ENCODE results near the gene FUZ. TPM values are rescaled to one million over a fixed set of nuclear protein-coding genes. Genes with fewer than 3 reads are reported as not detected.

Gene FUZ
- total RNA-seq, 3 donors from 2014 or later = 6.6 to 21.0 (median 11.9) TPM

DNA sequence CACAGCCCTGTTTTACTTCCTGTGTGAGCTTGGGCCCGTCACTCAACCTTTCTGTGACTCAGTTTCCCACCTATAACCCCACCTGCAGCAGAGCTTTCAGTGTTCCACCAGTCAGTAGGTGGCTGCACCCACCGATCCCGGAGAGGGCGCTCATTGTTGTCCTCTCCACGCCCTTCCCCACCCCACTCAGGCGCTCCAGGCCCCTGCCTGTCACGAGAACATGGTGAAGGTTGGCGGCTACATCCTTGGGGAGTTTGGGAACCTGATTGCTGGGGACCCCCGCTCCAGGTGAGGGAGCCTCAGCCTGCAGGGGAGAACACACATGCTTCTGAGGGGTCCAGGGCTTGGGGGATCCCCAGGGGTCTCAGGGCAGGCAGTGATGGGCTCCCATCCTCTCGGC lies 12.3 kb downstream of the FUZ start:
- intact Hi-C loops (cut with DNase I, micrococcal nuclease) = no loop called here
- DNase-seq = no peak
- Histone ChIP-seq H3K4me1 (ENCODE audit: low read depth) (no peaks in the 10 kb centered on the region), H3K9me3 (no peaks in the 10 kb centered on the region), H3K4me3 (no peak overlapping the region), H3K36me3 (ENCODE audit: low read depth) (peaks cover 6% of the 10 kb centered on the region)
- TF ChIP-seq, protein P1, sequence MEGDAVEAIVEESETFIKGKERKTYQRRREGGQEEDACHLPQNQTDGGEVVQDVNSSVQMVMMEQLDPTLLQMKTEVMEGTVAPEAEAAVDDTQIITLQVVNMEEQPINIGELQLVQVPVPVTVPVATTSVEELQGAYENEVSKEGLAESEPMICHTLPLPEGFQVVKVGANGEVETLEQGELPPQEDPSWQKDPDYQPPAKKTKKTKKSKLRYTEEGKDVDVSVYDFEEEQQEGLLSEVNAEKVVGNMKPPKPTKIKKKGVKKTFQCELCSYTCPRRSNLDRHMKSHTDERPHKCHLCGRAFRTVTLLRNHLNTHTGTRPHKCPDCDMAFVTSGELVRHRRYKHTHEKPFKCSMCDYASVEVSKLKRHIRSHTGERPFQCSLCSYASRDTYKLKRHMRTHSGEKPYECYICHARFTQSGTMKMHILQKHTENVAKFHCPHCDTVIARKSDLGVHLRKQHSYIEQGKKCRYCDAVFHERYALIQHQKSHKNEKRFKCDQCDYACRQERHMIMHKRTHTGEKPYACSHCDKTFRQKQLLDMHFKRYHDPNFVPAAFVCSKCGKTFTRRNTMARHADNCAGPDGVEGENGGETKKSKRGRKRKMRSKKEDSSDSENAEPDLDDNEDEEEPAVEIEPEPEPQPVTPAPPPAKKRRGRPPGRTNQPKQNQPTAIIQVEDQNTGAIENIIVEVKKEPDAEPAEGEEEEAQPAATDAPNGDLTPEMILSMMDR (IDR thresholded peaks at IDR 0.05) = no peak
- no peak for ATAC-seq

DNA sequence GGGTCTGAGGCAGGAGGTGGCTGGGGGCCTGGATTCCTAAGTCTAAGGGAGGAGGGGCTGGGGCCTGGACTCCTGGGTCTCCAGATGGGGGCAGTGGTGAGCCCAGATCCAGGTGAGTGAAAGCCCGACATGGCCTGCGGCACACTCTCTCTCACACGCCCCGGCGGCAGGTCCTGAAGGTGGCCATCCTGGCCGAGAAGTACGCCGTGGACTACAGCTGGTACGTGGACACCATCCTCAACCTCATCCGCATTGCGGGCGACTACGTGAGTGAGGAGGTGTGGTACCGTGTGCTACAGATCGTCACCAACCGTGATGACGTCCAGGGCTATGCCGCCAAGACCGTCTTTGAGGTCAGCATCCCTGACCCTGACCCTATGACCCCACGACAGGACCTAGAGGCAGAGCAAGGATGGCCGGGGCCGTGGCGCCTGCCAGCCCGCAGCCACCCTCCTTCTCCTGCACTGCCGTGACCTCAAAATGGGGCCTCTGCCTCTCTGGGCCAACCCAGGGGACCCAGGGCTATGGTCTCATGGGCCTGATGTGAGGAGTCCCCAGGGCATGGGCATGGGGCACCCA lies 13.2 kb downstream of the FUZ start:
- Histone ChIP-seq H3K36me3 (ENCODE audit: low read depth) (peaks cover 6% of the 10 kb centered on the region), H3K4me1 (ENCODE audit: low read depth) (no peaks in the 10 kb centered on the region), H3K4me3 (no peak overlapping the region), H3K9me3 (no peaks in the 10 kb centered on the region)
- intact Hi-C loops (cut with DNase I, micrococcal nuclease) = no loop called here
- ATAC-seq (no peak), DNase-seq (no peak)
- TF ChIP-seq, protein P1 (IDR thresholded peaks at IDR 0.05) = no peak

DNA sequence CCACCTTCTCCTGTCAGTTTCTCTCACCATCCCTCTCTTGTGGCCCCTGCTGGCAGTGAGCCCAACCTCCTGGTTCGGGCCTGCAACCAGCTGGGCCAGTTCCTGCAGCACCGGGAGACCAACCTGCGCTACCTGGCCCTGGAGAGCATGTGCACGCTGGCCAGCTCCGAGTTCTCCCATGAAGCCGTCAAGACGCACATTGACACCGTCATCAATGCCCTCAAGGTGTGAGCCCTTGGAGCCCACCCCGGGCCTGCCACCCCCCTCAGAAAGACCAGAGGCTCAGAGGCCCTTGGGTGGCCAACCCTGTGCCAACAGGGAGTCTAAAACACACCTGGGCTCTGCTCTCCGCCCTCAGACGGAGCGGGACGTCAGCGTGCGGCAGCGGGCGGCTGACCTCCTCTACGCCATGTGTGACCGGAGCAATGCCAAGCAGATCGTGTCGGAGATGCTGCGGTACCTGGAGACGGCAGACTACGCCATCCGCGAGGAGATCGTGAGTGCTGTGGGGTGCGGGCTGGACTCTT lies 13.8 kb downstream of the FUZ start:
- Histone ChIP-seq H3K4me1 (ENCODE audit: low read depth) (no peaks in the 10 kb centered on the region), H3K36me3 (ENCODE audit: low read depth) (peaks cover 6% of the 10 kb centered on the region), H3K9me3 (no peaks in the 10 kb centered on the region), H3K4me3 (no peak overlapping the region)
- intact Hi-C loops (cut with DNase I, micrococcal nuclease) = no loop called here
- TF ChIP-seq, protein P1 (IDR thresholded peaks at IDR 0.05) = no peak
- DNase-seq = no peak
- ATAC-seq = no peak

DNA sequence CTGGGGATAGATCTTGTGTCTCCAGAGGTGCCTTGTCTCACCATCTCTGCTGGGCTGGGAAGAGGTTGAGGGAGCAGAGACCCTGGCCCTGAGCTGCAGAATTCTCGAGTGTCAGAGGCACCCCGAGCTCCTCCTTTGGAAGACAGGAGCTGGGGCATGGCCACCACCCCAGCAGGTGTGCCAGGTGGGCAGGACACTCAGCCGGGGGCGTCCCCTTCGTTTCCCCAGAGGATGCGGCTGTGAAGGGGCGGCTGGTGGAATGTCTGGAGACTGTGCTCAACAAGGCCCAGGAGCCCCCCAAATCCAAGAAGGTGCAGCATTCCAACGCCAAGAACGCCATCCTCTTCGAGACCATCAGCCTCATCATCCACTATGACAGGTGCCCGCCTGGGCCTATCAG lies 14.5 kb downstream of the FUZ start:
- Histone ChIP-seq H3K4me3 (no peak overlapping the region), H3K36me3 (ENCODE audit: low read depth) (peaks cover 6% of the 10 kb centered on the region), H3K4me1 (ENCODE audit: low read depth) (no peaks in the 10 kb centered on the region), H3K9me3 (no peaks in the 10 kb centered on the region)
- intact Hi-C loops (cut with DNase I, micrococcal nuclease) = no loop called here
- no peak for DNase-seq
- TF ChIP-seq, protein P1 (IDR thresholded peaks at IDR 0.05) = no peak
- no peak for ATAC-seq

DNA sequence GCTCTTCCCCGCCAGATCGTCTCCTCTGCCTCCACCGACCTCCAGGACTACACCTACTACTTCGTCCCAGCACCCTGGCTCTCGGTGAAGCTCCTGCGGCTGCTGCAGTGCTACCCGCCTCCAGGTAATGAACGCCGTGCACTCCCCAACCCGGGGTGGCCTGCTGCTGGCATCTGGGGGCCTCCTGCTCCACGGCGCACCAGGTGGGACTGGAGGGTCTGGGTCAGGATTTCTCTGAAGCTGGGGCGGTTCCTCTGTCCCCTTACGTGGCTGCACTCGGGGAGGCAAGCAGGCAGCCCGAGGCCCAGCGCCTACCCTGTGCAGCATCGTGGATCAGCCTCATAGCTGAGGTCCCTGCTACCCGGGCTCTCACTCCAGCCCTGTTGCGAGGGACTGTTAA lies 17.5 kb downstream of the FUZ start:
- H3K9me3 ChIP-seq = no peaks in the 10 kb centered on the region
- H3K4me3 ChIP-seq = no peak overlapping the region
- no peaks in the 10 kb centered on the region for H3K4me1 ChIP-seq (ENCODE audit: low read depth)
- ATAC-seq = no peak
- TF ChIP-seq, protein P1 (IDR thresholded peaks at IDR 0.05) = no peak
- no peak for DNase-seq
- intact Hi-C loops (cut with DNase I, micrococcal nuclease) = no loop called here
- H3K36me3 ChIP-seq (ENCODE audit: low read depth) = peaks cover 11% of the 10 kb centered on the region

DNA sequence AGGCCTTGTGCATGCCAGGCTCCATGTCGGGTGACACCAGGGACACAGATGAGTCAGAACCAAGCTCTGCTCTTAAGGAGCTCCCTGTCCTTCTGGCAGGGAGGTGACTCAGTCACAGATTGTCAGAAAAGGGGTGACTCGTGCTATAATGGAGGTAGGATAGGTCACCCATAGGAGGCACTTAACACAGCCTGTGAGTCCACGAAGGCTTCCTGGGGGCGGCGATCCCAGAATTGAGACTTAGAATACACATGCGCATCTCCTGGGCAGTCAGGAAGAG lies 19.6 kb downstream of the FUZ start:
- Histone ChIP-seq H3K4me3 (no peak overlapping the region), H3K9me3 (no peaks in the 10 kb centered on the region), H3K4me1 (ENCODE audit: low read depth) (no peaks in the 10 kb centered on the region), H3K36me3 (ENCODE audit: low read depth) (peaks cover 11% of the 10 kb centered on the region)
- DNase-seq (no peak), ATAC-seq (no peak)
- TF ChIP-seq, protein P1 (IDR thresholded peaks at IDR 0.05) = no peak
- intact Hi-C loops (cut with DNase I, micrococcal nuclease) = no loop called here
